Mesenteric fat pad (tissue), 1 donor: ENCODE measurements around the gene XRCC3. TPM values are rescaled to one million over a fixed set of nuclear protein-coding genes. Genes with fewer than 3 reads are reported as not detected.

Experiments used
- DNase-seq: peaks from one replicate; pipeline ENCODE4 v3.0.0-alpha.2; 2020; ENCODE audit warnings: low spot score
- total RNA-seq: library from RNA; stranded (reverse); fragmentation: NEBNext Ultra II Directional; extraction: Animal tissue kit (Norgen Biotek cat#: 25700); gene quantifications from one replicate; pipeline ENCODE4 v1.2.1, GENCODE V29; 2021
- donor health status: DM: yes; HTN: yes; CAD: no.

XRCC3 gene
- total RNA-seq, 1 donor from 2014 or later, result 6.3 TPM

- DNase-seq, result no peak
Observed at GRCh38 chr14:103727313-103727980, 12.2 kb upstream of the XRCC3 start.

GRCh38 chr14:103726474-103726873 lies 11.2 kb upstream of the XRCC3 start:
- DNase-seq, result no peak

- DNase-seq, result no peak
Observed at GRCh38 chr14:103725739-103726395, 10.6 kb upstream of the XRCC3 start.

- DNase-seq, result no peak
Observed at GRCh38 chr14:103725001-103725682, 9.9 kb upstream of the XRCC3 start.

- no peak for DNase-seq
Observed at GRCh38 chr14:103724116-103724515, 8.9 kb upstream of the XRCC3 start.

GRCh38 chr14:103723748-103724081 lies 8.5 kb upstream of the XRCC3 start:
- no peak for DNase-seq

- DNase-seq, result no peak
Observed at GRCh38 chr14:103721334-103722120, 6.3 kb upstream of the XRCC3 start.

GRCh38 chr14:103719751-103720150 lies 4.5 kb upstream of the XRCC3 start:
- DNase-seq, result no peak

- no peak for DNase-seq
Observed at GRCh38 chr14:103718572-103718971, 3.3 kb upstream of the XRCC3 start.

GRCh38 chr14:103716899-103717411 lies 1.7 kb upstream of the XRCC3 start:
- no peak for DNase-seq

GRCh38 chr14:103716091-103716801 lies 995 bp upstream of the XRCC3 start:
- DNase-seq, result no peak

- no peak for DNase-seq
Observed at GRCh38 chr14:103714063-103714724, 1.1 kb downstream of the XRCC3 start.

GRCh38 chr14:103713304-103714062 lies 1.8 kb downstream of the XRCC3 start:
- no peak for DNase-seq

GRCh38 chr14:103712633-103713247 lies 2.5 kb downstream of the XRCC3 start:
- no peak for DNase-seq

GRCh38 chr14:103711516-103712431 lies 3.5 kb downstream of the XRCC3 start:
- DNase-seq, result no peak

- no peak for DNase-seq
Observed at GRCh38 chr14:103710771-103711377, 4.4 kb downstream of the XRCC3 start.

GRCh38 chr14:103709814-103710213 lies 5.4 kb downstream of the XRCC3 start:
- DNase-seq, result no peak

- DNase-seq, result no peak
Observed at GRCh38 chr14:103708750-103709187, 6.5 kb downstream of the XRCC3 start.
